ENCODE results near the gene C5. TPM values are rescaled to one million over a fixed set of nuclear protein-coding genes. Genes with fewer than 3 reads are reported as not detected.
"Not testable (repeated sequence)": the region's sequence is repeated elsewhere in the genome, so short reads cannot be mapped to it uniquely, and the experiment has no call there.

Gene C5
- total RNA-seq, 3 donors from 2014 or later = 0.58 to 3.8 (median 1.3) TPM

DNA sequence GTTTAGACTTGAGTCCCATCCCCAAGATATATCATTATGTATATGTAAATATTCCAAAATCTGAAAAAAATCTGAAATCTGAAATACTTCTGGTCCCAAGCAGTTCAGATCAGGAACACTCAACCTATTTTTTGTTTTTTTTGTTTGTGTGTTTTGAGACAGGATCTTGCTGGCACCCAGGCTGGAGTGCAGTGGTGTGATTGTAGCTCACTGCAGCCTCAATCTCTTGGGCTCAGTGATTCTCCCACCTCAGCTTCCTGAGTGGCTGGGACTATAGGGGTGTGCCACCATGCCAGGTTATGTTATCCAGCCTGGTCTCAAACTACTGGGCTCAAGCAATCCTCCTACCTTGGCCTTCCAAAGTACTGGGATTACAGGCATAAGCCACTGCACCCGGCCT, 72.8 kb downstream of the C5 start:
- intact Hi-C loops (cut with DNase I, micrococcal nuclease) = no loop called here
- DNase-seq (no peak), ATAC-seq (no peak)
- Histone ChIP-seq H3K4me1 (ENCODE audit: low read depth) (no peaks in the 10 kb centered on the region), H3K36me3 (ENCODE audit: low read depth) (no peaks in the 10 kb centered on the region), H3K4me3 (no peak overlapping the region), H3K9me3 (no peaks in the 10 kb centered on the region)
- TF ChIP-seq, protein P1, sequence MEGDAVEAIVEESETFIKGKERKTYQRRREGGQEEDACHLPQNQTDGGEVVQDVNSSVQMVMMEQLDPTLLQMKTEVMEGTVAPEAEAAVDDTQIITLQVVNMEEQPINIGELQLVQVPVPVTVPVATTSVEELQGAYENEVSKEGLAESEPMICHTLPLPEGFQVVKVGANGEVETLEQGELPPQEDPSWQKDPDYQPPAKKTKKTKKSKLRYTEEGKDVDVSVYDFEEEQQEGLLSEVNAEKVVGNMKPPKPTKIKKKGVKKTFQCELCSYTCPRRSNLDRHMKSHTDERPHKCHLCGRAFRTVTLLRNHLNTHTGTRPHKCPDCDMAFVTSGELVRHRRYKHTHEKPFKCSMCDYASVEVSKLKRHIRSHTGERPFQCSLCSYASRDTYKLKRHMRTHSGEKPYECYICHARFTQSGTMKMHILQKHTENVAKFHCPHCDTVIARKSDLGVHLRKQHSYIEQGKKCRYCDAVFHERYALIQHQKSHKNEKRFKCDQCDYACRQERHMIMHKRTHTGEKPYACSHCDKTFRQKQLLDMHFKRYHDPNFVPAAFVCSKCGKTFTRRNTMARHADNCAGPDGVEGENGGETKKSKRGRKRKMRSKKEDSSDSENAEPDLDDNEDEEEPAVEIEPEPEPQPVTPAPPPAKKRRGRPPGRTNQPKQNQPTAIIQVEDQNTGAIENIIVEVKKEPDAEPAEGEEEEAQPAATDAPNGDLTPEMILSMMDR (IDR thresholded peaks at IDR 0.05) = no peak

DNA sequence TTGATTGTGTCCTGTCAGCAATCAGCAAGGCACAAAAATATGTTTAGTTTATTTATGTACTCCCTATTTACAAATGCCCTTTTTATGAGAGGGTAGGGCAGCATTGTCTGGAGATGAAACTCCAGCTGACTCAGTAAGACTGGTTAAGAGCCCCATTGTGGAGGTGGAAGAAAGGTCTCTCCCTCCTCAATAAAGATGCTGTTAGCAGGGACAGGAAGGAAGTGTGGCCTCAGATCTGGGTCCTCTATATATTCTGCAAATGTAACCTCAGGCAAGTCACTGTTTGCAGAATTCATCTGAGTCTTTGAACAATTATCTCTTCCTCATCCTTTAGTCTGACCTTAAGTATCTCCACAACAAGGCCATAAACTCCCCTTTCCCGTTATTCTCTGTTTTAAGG, 75.2 kb downstream of the C5 start:
- ATAC-seq (no peak), DNase-seq (no peak)
- TF ChIP-seq, protein P1 (IDR thresholded peaks at IDR 0.05) = no peak
- no peaks in the 10 kb centered on the region for H3K36me3 ChIP-seq (ENCODE audit: low read depth)
- intact Hi-C loops (cut with DNase I, micrococcal nuclease) = no loop called here
- no peak overlapping the region for H3K4me3 ChIP-seq
- H3K9me3 ChIP-seq = no peaks in the 10 kb centered on the region
- no peaks in the 10 kb centered on the region for H3K4me1 ChIP-seq (ENCODE audit: low read depth)

DNA sequence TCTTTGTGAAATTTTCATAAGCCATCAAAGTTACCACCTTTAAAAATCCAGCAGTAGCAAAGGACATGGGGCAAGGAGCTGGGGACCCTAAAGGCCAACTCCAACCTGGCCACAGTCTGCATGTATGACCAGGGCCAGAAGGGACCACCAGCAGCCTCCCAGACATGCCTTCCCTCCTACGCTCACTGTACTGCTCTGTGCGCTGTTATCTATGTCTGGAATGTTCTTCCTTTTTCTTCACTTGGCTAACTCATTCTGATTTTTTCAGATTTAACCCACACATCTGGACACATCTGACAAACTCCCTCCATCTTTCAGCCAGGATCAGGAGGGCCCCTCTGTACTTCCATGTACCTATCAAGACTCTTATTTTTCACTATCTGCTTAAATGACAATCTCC, 75.9 kb downstream of the C5 start:
- Histone ChIP-seq H3K4me3 (no peak overlapping the region), H3K9me3 (no peaks in the 10 kb centered on the region), H3K4me1 (ENCODE audit: low read depth) (no peaks in the 10 kb centered on the region), H3K36me3 (ENCODE audit: low read depth) (no peaks in the 10 kb centered on the region)
- ATAC-seq (no peak), DNase-seq (no peak)
- TF ChIP-seq, protein P1 (IDR thresholded peaks at IDR 0.05) = no peak
- intact Hi-C loops (cut with DNase I, micrococcal nuclease) = no loop called here

DNA sequence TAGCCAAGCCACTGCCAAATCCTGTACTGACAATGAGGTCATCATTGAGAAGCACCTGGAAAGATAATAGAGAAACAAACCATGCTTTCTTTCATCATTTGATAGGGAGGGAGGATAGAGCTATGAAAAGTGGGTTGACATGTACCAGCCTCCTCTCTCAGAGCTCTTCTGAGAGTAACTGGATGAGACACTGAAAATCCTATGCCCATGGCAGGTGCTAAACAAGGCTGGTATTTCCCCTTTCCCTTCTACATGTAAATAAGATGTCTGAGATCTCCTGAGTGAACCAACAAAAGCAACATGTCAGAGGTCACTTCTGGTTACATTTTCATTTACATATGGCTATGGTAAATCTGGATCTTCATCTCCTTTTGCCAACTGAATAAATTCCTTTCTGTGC, 78.1 kb downstream of the C5 start:
- ATAC-seq = no peak

DNA sequence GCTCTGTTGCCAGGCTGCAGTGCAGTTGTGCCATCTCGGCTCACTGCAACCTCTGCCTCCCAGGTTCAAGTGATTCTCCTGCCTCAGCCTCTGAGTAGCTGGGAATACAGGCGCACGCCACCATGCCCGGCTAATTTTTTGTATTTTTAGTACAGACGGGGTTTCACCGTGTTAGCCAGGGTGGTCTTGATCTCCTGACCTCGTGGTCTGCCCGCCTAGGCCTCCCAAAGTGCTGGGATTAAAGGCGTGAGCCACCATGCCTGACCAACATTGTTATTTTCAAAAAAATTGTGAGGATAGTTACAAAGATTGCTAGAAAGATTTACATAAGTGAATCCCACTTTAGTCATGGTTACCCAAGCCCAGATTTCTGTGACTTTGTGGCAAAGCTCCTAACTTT, 78.6 kb downstream of the C5 start:
- intact Hi-C loops (cut with DNase I, micrococcal nuclease); H3K36me3 ChIP-seq (ENCODE audit: low read depth): not testable (repeated sequence)

More for the DNA sequence above, 78.1 kb downstream of the C5 start:
- H3K4me3 ChIP-seq = no peak overlapping the region
- DNase-seq = no peak
- TF ChIP-seq, protein P1 (IDR thresholded peaks at IDR 0.05) = no peak
- no peaks in the 10 kb centered on the region for H3K36me3 ChIP-seq (ENCODE audit: low read depth)
- no peaks in the 10 kb centered on the region for H3K9me3 ChIP-seq
- intact Hi-C loops (cut with DNase I, micrococcal nuclease) = no loop called here
- no peaks in the 10 kb centered on the region for H3K4me1 ChIP-seq (ENCODE audit: low read depth)

DNA sequence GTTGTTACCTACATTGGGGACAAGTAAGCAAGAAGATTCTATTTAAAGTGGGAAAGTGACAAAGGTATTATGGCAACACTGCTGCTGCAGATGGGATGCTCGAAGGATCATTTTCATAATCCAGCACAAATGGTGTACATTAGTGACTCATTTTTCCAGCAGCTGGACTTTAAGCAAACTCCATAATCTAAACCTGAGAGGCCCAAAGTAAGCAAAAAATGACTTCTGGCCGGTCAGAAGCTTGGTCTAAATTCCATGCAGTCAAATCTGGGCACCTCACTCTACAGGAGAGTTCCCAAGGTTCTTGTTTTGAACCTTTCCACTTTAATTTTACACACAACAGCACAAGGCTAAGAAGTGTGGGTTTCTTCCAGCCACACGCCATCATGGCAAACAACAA, 79.8 kb downstream of the C5 start:
- DNase-seq = no peak
- no peak overlapping the region for H3K4me3 ChIP-seq
- H3K4me1 ChIP-seq (ENCODE audit: low read depth) = no peaks in the 10 kb centered on the region
- no peaks in the 10 kb centered on the region for H3K9me3 ChIP-seq
- ATAC-seq = no peak
- TF ChIP-seq, protein P1 (IDR thresholded peaks at IDR 0.05) = no peak
- intact Hi-C loops (cut with DNase I, micrococcal nuclease) = no loop called here
- H3K36me3 ChIP-seq (ENCODE audit: low read depth) = no peaks in the 10 kb centered on the region

More for the DNA sequence above, 78.6 kb downstream of the C5 start:
- not testable (repeated sequence) for H3K9me3 ChIP-seq; DNase-seq; ATAC-seq; H3K4me1 ChIP-seq (ENCODE audit: low read depth); H3K4me3 ChIP-seq

Data from mucosa of descending colon (tissue), 3 donors.